Stimulated activated CD4-positive, alpha-beta T cell treated with anti-CD3 and anti-CD28 coated beads, Interleukin-1b, Interleukin-23, amount 100 ng/mL, for 4 hours (primary cell): ENCODE results near the gene ZBTB17.
"Not testable (repeated sequence)": the region's sequence is repeated elsewhere in the genome, so short reads cannot be mapped to it uniquely, and the experiment has no call there.

Source experiments
- DNase-seq, 2 donors: peaks; one replicate each; pipeline ENCODE4 v3.0.0-alpha.2; 2020; ENCODE audit warnings: low read depth in 2 of 2

The ZBTB17 gene

DNA sequence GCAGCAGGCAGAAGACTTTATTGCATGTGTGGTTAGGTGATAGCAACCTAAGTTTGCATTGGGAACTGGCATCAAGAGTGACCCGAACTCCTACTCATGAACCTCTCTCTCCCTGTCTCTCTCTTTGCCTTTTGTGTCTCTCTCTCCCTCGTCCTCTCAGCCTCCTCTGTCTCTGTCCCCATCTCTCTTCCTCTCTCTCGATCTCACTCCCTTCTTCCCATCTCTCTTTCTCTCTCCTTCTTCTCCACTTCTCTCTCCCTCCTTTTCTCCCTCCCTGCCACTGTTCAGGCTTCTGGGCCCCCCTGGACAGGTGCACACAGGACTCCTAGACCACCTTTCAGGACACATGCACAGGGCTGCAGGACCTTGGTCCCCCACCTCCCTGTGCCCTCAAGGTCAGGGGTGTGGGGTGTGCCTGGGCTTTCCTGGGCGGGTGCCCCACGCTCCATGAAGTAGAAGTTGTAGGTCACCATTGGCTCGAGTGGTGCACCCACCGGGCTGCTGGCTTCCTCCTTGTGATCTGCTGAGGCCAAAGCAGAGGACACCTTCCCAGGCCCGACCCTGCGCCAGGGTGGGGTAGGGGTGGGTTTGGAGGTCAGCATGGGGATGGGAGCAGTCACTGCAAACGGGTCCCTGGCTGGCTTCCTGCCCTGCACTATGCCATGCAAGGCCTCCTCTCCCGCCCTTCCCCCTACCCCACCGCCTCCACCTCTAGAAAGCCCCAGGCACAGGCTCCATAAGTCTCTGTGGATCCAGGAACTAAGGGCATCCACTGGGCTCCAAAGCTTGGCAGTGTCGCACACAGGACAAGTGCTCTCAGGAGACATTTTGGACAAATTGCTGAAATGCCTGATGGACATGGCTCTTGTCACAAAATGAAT, 13.2 kb upstream of the ZBTB17 start:
- no peak for DNase-seq

- DNase-seq: no peak
Measured at GRCh38 chr1:15985611-15986297, 9.9 kb upstream of the ZBTB17 start.

- no peak for DNase-seq
Measured at GRCh38 chr1:15983275-15983674, 7.4 kb upstream of the ZBTB17 start.

DNA sequence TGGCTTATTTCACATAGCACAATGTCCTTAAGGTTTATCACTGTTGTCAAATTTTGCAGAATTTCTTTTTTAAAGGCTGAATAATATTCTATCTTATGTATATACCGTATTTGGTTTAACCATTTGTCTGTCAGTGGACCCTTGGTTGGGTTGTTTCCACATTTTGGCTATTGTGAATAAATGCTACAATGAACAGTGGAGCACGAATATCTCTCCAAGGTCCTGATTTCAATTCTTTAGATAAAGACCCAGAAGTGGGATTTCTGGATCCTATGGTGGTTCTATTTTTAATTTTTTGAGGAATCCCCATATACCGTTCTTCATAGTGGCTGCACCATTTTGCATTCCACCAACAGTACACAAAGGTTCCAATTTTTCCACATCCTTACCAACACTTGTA, 5.8 kb upstream of the ZBTB17 start:
- DNase-seq: no peak

- not testable (repeated sequence) for DNase-seq
Measured at GRCh38 chr1:15977947-15978346, 2.0 kb upstream of the ZBTB17 start.

DNA sequence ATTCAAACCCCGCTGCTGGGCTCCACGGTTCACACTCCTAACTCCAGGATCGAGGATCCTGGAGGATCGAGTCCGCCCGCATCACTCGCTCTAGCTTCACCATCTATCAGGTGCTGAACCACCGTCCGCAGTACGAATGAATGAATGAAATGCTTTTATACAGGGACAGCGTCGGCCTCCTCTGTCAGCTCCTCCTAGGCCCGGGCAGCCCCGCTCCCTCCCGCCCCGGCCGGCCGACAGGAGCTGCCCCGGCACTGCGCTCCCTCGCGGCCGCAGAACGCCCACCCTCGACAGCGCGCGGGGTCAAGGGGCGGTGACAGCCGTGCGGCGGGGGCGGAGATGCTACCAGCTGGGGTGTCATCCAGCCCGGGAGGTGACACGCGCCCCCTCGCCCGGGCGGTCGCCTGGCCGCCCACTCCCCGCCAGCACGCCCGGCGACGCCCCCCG, 520 bp downstream of the ZBTB17 start:
- DNase-seq: peak; percentile 72 to 77

DNA sequence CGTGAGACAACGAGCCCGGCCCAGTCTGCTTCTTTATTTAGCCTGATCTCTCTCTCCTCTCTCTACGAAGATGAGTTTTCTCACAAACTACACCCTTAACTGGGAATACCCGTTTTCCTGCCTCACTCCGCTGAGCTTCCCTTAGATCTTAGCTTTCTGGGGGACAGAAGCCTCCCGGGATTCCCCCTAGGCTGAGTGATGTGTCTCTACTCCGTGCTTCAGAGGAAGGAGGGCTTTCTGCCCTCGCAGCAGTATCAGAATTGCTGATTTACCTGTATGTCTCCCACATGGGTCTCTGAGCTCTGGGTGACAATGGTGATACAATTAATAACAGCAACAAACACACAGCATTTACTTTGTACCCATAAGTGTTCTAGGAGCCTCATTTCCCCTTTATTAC, 1.0 kb downstream of the ZBTB17 start:
- no peak for DNase-seq

GRCh38 chr1:15973772-15974171, 2.1 kb downstream of the ZBTB17 start:
- DNase-seq: no peak

- DNase-seq: no peak
Measured at GRCh38 chr1:15972409-15972808, 3.5 kb downstream of the ZBTB17 start.

DNA sequence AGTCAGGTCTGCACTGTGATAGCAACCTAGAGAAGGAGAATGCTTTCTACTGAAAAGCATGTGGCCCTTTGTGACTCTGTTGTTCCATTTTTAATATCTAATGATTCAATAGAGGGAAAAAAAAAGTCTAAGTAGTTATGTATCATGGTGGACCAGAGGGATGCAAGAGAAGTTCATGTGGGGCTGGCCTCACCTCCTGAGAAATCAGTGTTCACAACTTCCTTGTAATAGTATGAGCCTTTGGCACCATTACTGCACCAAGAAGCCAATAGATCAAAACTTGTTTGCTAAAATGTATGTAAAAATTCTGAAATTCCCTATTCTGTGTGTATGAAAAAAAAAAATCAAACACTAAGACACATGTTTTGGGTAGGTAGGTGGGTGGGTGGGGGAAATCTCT, 5.0 kb downstream of the ZBTB17 start:
- no peak for DNase-seq

GRCh38 chr1:15969321-15969880, 6.5 kb downstream of the ZBTB17 start:
- DNase-seq: no peak

GRCh38 chr1:15968172-15968571, 7.7 kb downstream of the ZBTB17 start:
- no peak for DNase-seq

GRCh38 chr1:15966956-15967344, 9.0 kb downstream of the ZBTB17 start:
- DNase-seq: no peak

GRCh38 chr1:15966081-15966955, 9.6 kb downstream of the ZBTB17 start:
- DNase-seq: peak; percentile 61 to 64

DNA sequence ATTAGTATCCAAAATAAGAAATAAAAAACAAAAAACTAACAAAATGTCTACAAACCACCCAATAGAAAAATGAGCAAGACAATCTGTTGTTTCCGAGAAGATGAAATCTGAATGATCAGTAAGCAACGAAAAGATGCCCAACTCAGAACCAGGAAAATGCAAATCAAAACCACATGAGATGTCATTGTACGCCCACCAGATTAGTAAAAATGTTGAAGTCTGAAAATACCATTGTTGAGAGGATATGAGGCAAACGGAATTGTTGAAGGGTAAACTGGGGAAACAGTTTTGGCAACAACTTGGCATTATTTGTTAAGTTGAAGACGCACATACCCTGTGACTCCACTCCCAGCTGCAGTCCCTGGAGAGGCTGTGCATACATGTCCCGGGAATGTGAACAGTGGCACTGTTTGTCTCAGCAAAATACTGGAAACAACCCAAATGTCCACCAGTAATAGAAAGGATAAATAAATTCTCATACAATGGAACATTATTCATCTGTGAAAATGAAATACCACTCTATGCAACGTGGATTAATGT, 10.6 kb downstream of the ZBTB17 start:
- peak in 1 of 2 donors; percentile 20 for DNase-seq

DNA sequence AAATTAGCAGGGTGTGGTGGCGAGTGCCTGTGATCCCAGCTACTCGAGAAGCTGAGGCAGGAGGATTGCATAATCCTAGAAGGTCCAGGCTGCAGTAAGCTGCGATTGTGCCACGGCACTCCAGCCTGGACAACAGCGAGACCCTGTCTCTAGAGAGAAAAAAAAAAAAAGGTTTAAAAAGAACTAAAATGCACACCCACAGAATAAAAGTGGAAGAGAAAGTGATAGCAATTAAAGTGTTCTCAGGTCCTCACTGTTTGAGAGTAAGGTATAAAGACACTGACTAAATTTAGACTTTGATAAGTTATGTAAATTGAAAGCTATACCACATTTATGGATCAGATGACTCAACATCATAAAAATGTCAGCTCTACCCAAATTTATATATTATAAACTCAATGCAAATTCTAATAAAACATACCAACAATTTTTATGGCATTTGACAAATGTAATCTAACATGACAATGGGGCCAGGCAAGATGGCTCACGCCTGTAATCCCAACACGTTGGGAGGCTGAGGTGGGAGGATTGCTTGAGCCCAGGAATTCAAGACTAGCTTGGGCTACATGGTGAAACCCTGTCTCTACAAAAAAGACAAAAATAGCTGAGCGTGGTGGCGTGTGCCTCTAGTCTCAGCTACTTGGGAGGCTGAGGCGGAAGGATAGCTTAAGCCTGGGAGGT, 11.8 kb downstream of the ZBTB17 start:
- no peak for DNase-seq

DNA sequence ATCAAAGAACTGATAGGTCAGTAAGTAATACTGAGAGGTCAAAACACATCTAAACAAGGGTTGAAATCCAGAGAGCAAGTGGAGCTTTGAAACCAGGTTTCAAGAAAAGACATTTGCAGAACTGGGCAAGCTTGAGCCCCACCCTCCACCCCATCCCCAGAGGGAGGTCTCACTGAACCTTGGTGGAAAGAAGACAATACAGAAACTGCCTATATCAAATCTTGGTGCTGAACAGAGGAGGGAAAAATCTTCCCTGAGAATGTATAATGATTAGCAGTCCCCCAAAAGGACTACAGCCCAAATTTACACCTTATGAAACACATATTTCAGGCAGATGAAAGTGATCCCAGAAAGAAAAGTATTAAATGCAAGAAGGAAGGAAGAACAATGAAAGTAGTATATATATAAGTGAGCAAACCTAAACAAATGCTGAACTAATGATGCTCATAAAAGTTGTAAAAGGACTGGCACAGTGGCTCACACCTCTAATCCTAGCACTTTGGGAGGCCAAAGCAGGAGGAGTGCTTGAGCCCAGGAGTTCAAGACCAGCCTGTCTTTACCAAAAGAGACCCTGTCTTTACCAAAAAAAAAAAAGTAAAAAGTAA, 12.4 kb downstream of the ZBTB17 start:
- DNase-seq: no peak

DNA sequence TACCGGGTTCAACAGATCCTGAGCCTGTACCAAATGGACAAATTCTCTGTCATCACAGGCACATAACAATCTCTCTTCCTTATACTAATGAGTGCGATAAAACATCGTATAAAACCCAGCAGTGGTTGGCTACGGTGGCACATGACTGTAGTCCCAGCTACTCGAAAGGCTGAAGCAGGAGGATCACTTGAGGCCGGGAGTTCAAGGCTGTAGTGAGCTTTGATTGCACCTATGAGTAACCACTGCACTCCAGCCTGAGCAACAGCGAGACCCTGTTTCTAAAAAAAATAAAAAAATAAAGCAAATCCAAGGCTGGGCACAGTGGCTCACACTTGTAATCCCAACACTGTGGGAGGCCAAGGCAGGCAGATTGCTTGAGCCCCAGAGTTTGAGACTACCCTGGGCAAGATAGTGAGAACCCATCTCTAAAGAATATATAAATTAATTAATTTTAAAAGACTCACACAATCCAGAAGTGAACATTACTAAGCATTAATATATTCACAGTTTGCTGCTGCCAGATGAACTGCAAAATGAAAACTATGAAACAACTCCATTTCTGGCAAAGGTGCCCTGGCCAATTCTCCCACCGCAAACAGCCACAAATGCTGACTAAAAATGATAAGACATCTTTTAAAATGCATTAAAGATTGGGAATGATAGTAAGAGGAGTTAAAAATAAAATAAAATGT, 13.1 kb downstream of the ZBTB17 start:
- no peak for DNase-seq

- DNase-seq: no peak
Measured at GRCh38 chr1:15962176-15962575, 13.7 kb downstream of the ZBTB17 start.

- DNase-seq: no peak
Measured at GRCh38 chr1:15961492-15961891, 14.4 kb downstream of the ZBTB17 start.
